CD14-positive monocyte (primary cell): Measurements from ENCODE around the gene HEBP2. TPM values are rescaled to one million over a fixed set of nuclear protein-coding genes. Genes with fewer than 3 reads are reported as not detected.

Source experiments
- DNase-seq, 3 donors: peaks; one replicate each; pipeline ENCODE4 v3.0.0-alpha.2; 2011 to 2022
- H2AFZ ChIP-seq: 2 replicates; pipeline ENCODE4 v1.6.0; 2012; ENCODE audit warnings: mild to moderate bottlenecking, low read depth, low read length, inconsistent platforms; ENCODE audit not compliant: insufficient read depth, poor library complexity, severe bottlenecking
- H3K27ac ChIP-seq, 2 donors: 1 replicate in 1 of 2; 2 replicates in 1 of 2; pipeline ENCODE4 v1.5.1; 2012 to 2013; ENCODE audit warnings: low read length in 2 of 2, control low read depth in 1 of 2, inconsistent platforms in 1 of 2, low read depth in 1 of 2, mild to moderate bottlenecking in 1 of 2
- H3K27me3 ChIP-seq, 2 donors: one replicate each; pipeline versions ENCODE4 v1.6.0 to v1.6.1; 2011 to 2013; ENCODE audit warnings: low read length in 2 of 2; ENCODE audit not compliant: control insufficient read depth in 2 of 2, insufficient read depth in 2 of 2
- H3K36me3 ChIP-seq, 2 donors: replicated peaks in 1 of 2; 1 replicate in 1 of 2; 2 replicates in 1 of 2; pipeline versions ENCODE4 v1.5.1 to v1.6.1; 2012 to 2013; ENCODE audit warnings: low read length in 2 of 2, control low read depth in 1 of 2, inconsistent platforms in 1 of 2, mild to moderate bottlenecking in 1 of 2; ENCODE audit not compliant: insufficient read depth in 2 of 2, control insufficient read depth in 1 of 2
- H3K4me1 ChIP-seq, 2 donors: 1 replicate in 1 of 2; 2 replicates in 1 of 2; pipeline versions ENCODE4 v1.5.1 to v1.6.1; 2012 to 2013; ENCODE audit warnings: low read length in 2 of 2, control low read depth in 1 of 2, inconsistent platforms in 1 of 2, mild to moderate bottlenecking in 1 of 2, moderate library complexity in 1 of 2; ENCODE audit not compliant: insufficient read depth in 2 of 2, control insufficient read depth in 1 of 2
- H3K4me2 ChIP-seq: replicated peaks from 2 replicates; pipeline ENCODE3; 2012; ENCODE audit warnings: low read length, moderate library complexity, mild to moderate bottlenecking; ENCODE audit not compliant: poor library complexity, severe bottlenecking; ENCODE audit errors: extremely low read depth
- H3K4me3 ChIP-seq, 3 experiments: fragments of 200-600 bp in 1 of 3; sonication (generic) in 1 of 3; replicated peaks in 1 of 3; 1 replicate in 2 of 3; 2 replicates in 1 of 3; pipeline ENCODE4 v1.5.1; 2011 to 2013; ENCODE audit warnings: low read length in 3 of 3, mild to moderate bottlenecking in 3 of 3, control low read depth in 2 of 3, low read depth in 2 of 3, inconsistent platforms in 1 of 3, moderate library complexity in 1 of 3
- H3K79me2 ChIP-seq: 2 replicates; pipeline ENCODE4 v1.6.0; 2012; ENCODE audit warnings: mild to moderate bottlenecking, control low read depth, inconsistent platforms, low read length, moderate library complexity; ENCODE audit not compliant: insufficient read depth
- H3K9ac ChIP-seq: 2 replicates; pipeline ENCODE4 v1.6.0; 2017; ENCODE audit warnings: low read length, mild to moderate bottlenecking; ENCODE audit not compliant: insufficient read depth, poor library complexity, severe bottlenecking
- H3K9me3 ChIP-seq, 2 donors: replicated peaks in 1 of 2; 1 replicate in 1 of 2; 2 replicates in 1 of 2; pipeline versions ENCODE4 v1.5.1 to v1.6.1; 2012 to 2013; ENCODE audit warnings: low read length in 2 of 2, control low read depth in 1 of 2; ENCODE audit not compliant: control insufficient read depth in 1 of 2, insufficient read depth in 1 of 2
- H4K20me1 ChIP-seq: 2 replicates; pipeline ENCODE4 v1.6.0; 2012; ENCODE audit warnings: mild to moderate bottlenecking, low read length, control low read depth, moderate library complexity; ENCODE audit not compliant: insufficient read depth
- H3K27ac Mint-ChIP-seq, 7 donors: one replicate each; pipeline ENCODE4 v1.8.0; 2020; ENCODE audit warnings: mild to moderate bottlenecking in 7 of 7, mixed read lengths in 7 of 7, moderate library complexity in 6 of 7, inconsistent platforms in 2 of 7
- H3K27me3 Mint-ChIP-seq, 3 donors: one replicate each; pipeline ENCODE4 v1.8.0; 2021 to 2022; ENCODE audit warnings: low read depth in 3 of 3, mild to moderate bottlenecking in 3 of 3, mixed read lengths in 3 of 3, moderate library complexity in 3 of 3, inconsistent platforms in 1 of 3
- H3K36me3 Mint-ChIP-seq, 2 donors: one replicate each; pipeline ENCODE4 v1.8.0; 2020; ENCODE audit warnings: mixed read lengths in 2 of 2, inconsistent platforms in 1 of 2, mild to moderate bottlenecking in 1 of 2
- H3K4me1 Mint-ChIP-seq: one replicate; pipeline ENCODE4 v1.8.0; 2020; ENCODE audit warnings: mild to moderate bottlenecking, mixed read lengths
- H3K4me3 Mint-ChIP-seq, 2 donors: one replicate each; pipeline ENCODE4 v1.8.0; 2020; ENCODE audit warnings: mild to moderate bottlenecking in 2 of 2, mixed read lengths in 2 of 2, moderate library complexity in 1 of 2
- H3K9me3 Mint-ChIP-seq, 7 donors: one replicate each; pipeline ENCODE4 v1.8.0; 2020 to 2022; ENCODE audit warnings: mixed read lengths in 7 of 7, mild to moderate bottlenecking in 6 of 7, moderate library complexity in 6 of 7, inconsistent platforms in 2 of 7
- CTCF ChIP-seq: fragments of 200-600 bp; IDR thresholded peaks from one replicate; pipeline ENCODE4 v1.8.0; 2022; ENCODE audit warnings: antibody characterized with exemption, mild to moderate bottlenecking
- WGBS: methylation state at CpG from one replicate; pipeline ENCODE4 v1.1.5; 2013; ENCODE audit warnings: missing lambda C conversion rate; ENCODE audit not compliant: insufficient coverage; 5-methylcytosine and 5-hydroxymethylcytosine counted together
- intact Hi-C, 2 donors: fragments of 100-400 bp; cut with micrococcal nuclease; formaldehyde crosslinking; loops; one replicate each; pipeline versions ENCODE4 v1.15.0 to v1.15.1; 2023
- polyA plus RNA-seq, 3 donors: library from polyadenylated mRNA; depleted of rRNA in 1 of 3; unstranded in 2 of 3; stranded (reverse) in 1 of 3; fragments of 300-500 nt in 2 of 3; fragments of >200 nt in 1 of 3; fragmentation: Illumina TruSeq in 2 of 3; gene quantifications; 1 replicate in 2 of 3; 2 replicates in 1 of 3; pipeline ENCODE4 v1.2.3, GENCODE V29; 2012 to 2021

The HEBP2 gene
- polyA plus RNA-seq, 3 donors: 17.0 to 97.5 (median 96.8) TPM

GRCh38 chr6:138419766-138420165, 15.7 kb downstream of the HEBP2 start:
- TF ChIP-seq CTCF: no peak
- WGBS: 100% methylated on average over 2 of the region's 3 CpGs
- Histone ChIP-seq H3K79me2 (no peaks in the 10 kb centered on the region), H3K9me3 (peaks cover 0 to 6% of the 10 kb centered on the region in 2 donors), H3K9ac (no peak overlapping the region), H3K27ac (no peak overlapping the region), H2AFZ (no peak overlapping the region), H3K4me2 (no peak overlapping the region), H3K36me3 (peaks cover 36 to 56% of the 10 kb centered on the region in 2 donors), H3K4me1 (peaks cover 18 to 20% of the 10 kb centered on the region in 2 donors), H3K4me3 (no peak overlapping the region), H4K20me1 (no peaks in the 10 kb centered on the region), H3K27me3 (no peaks in the 10 kb centered on the region)
- H3K4me3 Mint-ChIP-seq: no peak overlapping the region
- H3K4me1 Mint-ChIP-seq: peaks cover 27% of the 10 kb centered on the region
- H3K36me3 Mint-ChIP-seq: peaks cover 58 to 76% of the 10 kb centered on the region in 2 donors
- no peak overlapping the region for H3K27ac Mint-ChIP-seq
- intact Hi-C loops: loop anchor here in 1 of 2 donors (10.0 kb wide), 2 partner anchors 175 to 345 kb away; no protein-coding TSS in a partner anchor
- no peaks in the 10 kb centered on the region for H3K27me3 Mint-ChIP-seq
- H3K9me3 Mint-ChIP-seq: peaks cover 0 to 20% (median 9%) of the 10 kb centered on the region in 7 donors
- DNase-seq: no peak

- H2AFZ ChIP-seq: no peak overlapping the region
- Mint-ChIP-seq H3K4me1 (peaks cover 27% of the 10 kb centered on the region), H3K27me3 (no peaks in the 10 kb centered on the region), H3K27ac (peak overlapping the region in 5 of 7 donors; percentile 14 to 55 (median 38)), H3K4me3 (no peak overlapping the region), H3K9me3 (peaks cover 0 to 20% (median 9%) of the 10 kb centered on the region in 7 donors), H3K36me3 (peaks cover 54 to 71% of the 10 kb centered on the region in 2 donors)
- no peak for TF ChIP-seq CTCF
- no peaks in the 10 kb centered on the region for H3K27me3 ChIP-seq
- WGBS: no CpG with 5 or more reads among the region's 4 CpGs
- no peak overlapping the region for H3K9ac ChIP-seq
- peaks cover 32 to 50% of the 10 kb centered on the region in 2 donors for H3K36me3 ChIP-seq
- intact Hi-C loops: loop anchor here in 1 of 2 donors (10.0 kb wide), 1 partner anchor 344 kb away; no protein-coding TSS in a partner anchor
- peaks cover 18 to 20% of the 10 kb centered on the region in 2 donors for H3K4me1 ChIP-seq
- no peaks in the 10 kb centered on the region for H4K20me1 ChIP-seq
- H3K27ac ChIP-seq: no peak overlapping the region
- no peaks in the 10 kb centered on the region for H3K79me2 ChIP-seq
- H3K4me3 ChIP-seq: no peak overlapping the region
- peaks cover 0 to 6% of the 10 kb centered on the region in 2 donors for H3K9me3 ChIP-seq
- no peak overlapping the region for H3K4me2 ChIP-seq
- no peak for DNase-seq
Observed at GRCh38 chr6:138420356-138420755, 16.3 kb downstream of the HEBP2 start.
